CD4-positive, alpha-beta T cell treated with Interleukin-17A for 4 hours (primary cell): ENCODE data around the gene CMTM5.
"Not testable (repeated sequence)": the region's sequence is repeated elsewhere in the genome, so short reads cannot be mapped to it uniquely, and the experiment has no call there.

Source experiments
- DNase-seq: peaks from one replicate; pipeline ENCODE4 v3.0.0-alpha.2; 2020; ENCODE audit warnings: mixed read lengths

CMTM5 gene

GRCh38 chr14:23416801-23417200 is 40.0 kb downstream of the CMTM5 start:
- no peak for DNase-seq

- DNase-seq = not testable (repeated sequence)
Measured at GRCh38 chr14:23417269-23417668, 40.4 kb downstream of the CMTM5 start.

GRCh38 chr14:23418021-23418420 is 41.2 kb downstream of the CMTM5 start:
- no peak for DNase-seq

GRCh38 chr14:23419646-23420045 is 42.8 kb downstream of the CMTM5 start:
- not testable (repeated sequence) for DNase-seq

- DNase-seq = no peak
Measured at GRCh38 chr14:23421594-23421993, 44.7 kb downstream of the CMTM5 start.

GRCh38 chr14:23423657-23424056 is 46.8 kb downstream of the CMTM5 start:
- DNase-seq = no peak

- no peak for DNase-seq
Measured at GRCh38 chr14:23425169-23425568, 48.3 kb downstream of the CMTM5 start.

GRCh38 chr14:23425798-23426197 is 49.0 kb downstream of the CMTM5 start:
- not testable (repeated sequence) for DNase-seq

- no peak for DNase-seq
Measured at GRCh38 chr14:23428686-23429495, 52.0 kb downstream of the CMTM5 start.
